Upper lobe of right lung (tissue), 1 donor: Measurements from ENCODE around the gene DLG5. TPM values are rescaled to one million over a fixed set of nuclear protein-coding genes. Genes with fewer than 3 reads are reported as not detected.

Experiments
- ATAC-seq: fragments of 200-7000 bp; cut with Tn5 transposase; one replicate; pipeline ENCODE4 v1.9.1; 2020; ENCODE audit warnings: mild to moderate bottlenecking, moderate library complexity
- DNase-seq: peaks from one replicate; pipeline ENCODE4 v3.0.0-alpha.2; 2020
- H3K27ac ChIP-seq: fragments of 200-600 bp; one replicate; pipeline ENCODE4 v1.8.0; 2022
- H3K27me3 ChIP-seq: fragments of 200-600 bp; one replicate; pipeline ENCODE4 v1.8.0; 2022; ENCODE audit warnings: mild to moderate bottlenecking
- H3K36me3 ChIP-seq: fragments of 200-600 bp; one replicate; pipeline ENCODE4 v1.8.0; 2022
- H3K4me1 ChIP-seq: fragments of 200-600 bp; one replicate; pipeline ENCODE4 v1.8.0; 2022
- H3K4me3 ChIP-seq: fragments of 200-600 bp; one replicate; pipeline ENCODE4 v1.8.0; 2022; ENCODE audit warnings: mild to moderate bottlenecking
- H3K9me3 ChIP-seq: fragments of 200-600 bp; one replicate; pipeline ENCODE4 v1.8.0; 2022
- CTCF ChIP-seq: fragments of 200-600 bp; IDR thresholded peaks from one replicate; pipeline ENCODE4 v1.8.0; 2022; ENCODE audit warnings: antibody characterized with exemption
- intact Hi-C: fragments of 100-400 bp; cut with DNase I; formaldehyde crosslinking; loops from one replicate; pipeline ENCODE4 v1.11.0; 2022
- total RNA-seq: library from RNA; stranded (reverse); fragmentation: NEBNext Ultra II Directional; extraction: Animal tissue kit (Norgen Biotek cat#: 25700); gene quantifications from one replicate; pipeline ENCODE4 v1.2.1, GENCODE V29; 2021
- donor health status: DM: no; HTN: yes; CAD: no; lungs with severe emphysema.

DLG5 gene
- total RNA-seq, 1 donor from 2014 or later = 19.3 TPM

- no peak for TF ChIP-seq CTCF
- no peaks in the 10 kb centered on the region for H3K4me1 ChIP-seq
- intact Hi-C loops = no loop called here
- H3K4me3 ChIP-seq = no peak overlapping the region
- no peak for ATAC-seq
- no peaks in the 10 kb centered on the region for H3K27me3 ChIP-seq
- no peaks in the 10 kb centered on the region for H3K36me3 ChIP-seq
- H3K27ac ChIP-seq = no peak overlapping the region
- H3K9me3 ChIP-seq = no peaks in the 10 kb centered on the region
- DNase-seq = no peak
These were observed 38.7 kb upstream of the DLG5 start for GRCh38 chr10:77965294-77965693.

- no peak for TF ChIP-seq CTCF
- H3K27ac ChIP-seq = no peak overlapping the region
- DNase-seq (no peak), ATAC-seq (no peak)
- no peaks in the 10 kb centered on the region for H3K27me3 ChIP-seq
- intact Hi-C loops = no loop called here
- no peaks in the 10 kb centered on the region for H3K9me3 ChIP-seq
- no peak overlapping the region for H3K4me3 ChIP-seq
- no peaks in the 10 kb centered on the region for H3K4me1 ChIP-seq
- H3K36me3 ChIP-seq = no peaks in the 10 kb centered on the region
These were observed 38.3 kb upstream of the DLG5 start for GRCh38 chr10:77964811-77965210.

- H3K4me3 ChIP-seq = no peak overlapping the region
- no peaks in the 10 kb centered on the region for H3K27me3 ChIP-seq
- H3K27ac ChIP-seq = no peak overlapping the region
- H3K4me1 ChIP-seq = no peaks in the 10 kb centered on the region
- no peak for TF ChIP-seq CTCF
- ATAC-seq (no peak), DNase-seq (no peak)
- no peaks in the 10 kb centered on the region for H3K36me3 ChIP-seq
- no peaks in the 10 kb centered on the region for H3K9me3 ChIP-seq
- intact Hi-C loops = no loop called here
These were observed 37.3 kb upstream of the DLG5 start for GRCh38 chr10:77963901-77964300.

GRCh38 chr10:77962350-77963146, 36.0 kb upstream of the DLG5 start:
- DNase-seq = no peak
- intact Hi-C loops = no loop called here

GRCh38 chr10:77961668-77962067, 35.1 kb upstream of the DLG5 start:
- Histone ChIP-seq H3K4me1 (no peaks in the 10 kb centered on the region), H3K4me3 (no peak overlapping the region), H3K27me3 (no peaks in the 10 kb centered on the region), H3K27ac (no peak overlapping the region), H3K9me3 (no peaks in the 10 kb centered on the region), H3K36me3 (no peaks in the 10 kb centered on the region)
- no peak for TF ChIP-seq CTCF
- no peak for ATAC-seq
- intact Hi-C loops = no loop called here
- no peak for DNase-seq

More at GRCh38 chr10:77962350-77963146, 36.0 kb upstream of the DLG5 start:
- no peak for TF ChIP-seq CTCF
- H3K27me3 ChIP-seq = no peaks in the 10 kb centered on the region
- H3K9me3 ChIP-seq = no peaks in the 10 kb centered on the region
- no peaks in the 10 kb centered on the region for H3K4me1 ChIP-seq
- no peak overlapping the region for H3K27ac ChIP-seq
- H3K4me3 ChIP-seq = no peak overlapping the region
- no peaks in the 10 kb centered on the region for H3K36me3 ChIP-seq
- no peak for ATAC-seq
